PC-3 (cell line): ENCODE results near the gene BUD13. TPM values are rescaled to one million over a fixed set of nuclear protein-coding genes. Genes with fewer than 3 reads are reported as not detected.

Experiments used
- ATAC-seq: fragments of 200-7000 bp; cut with Tn5 transposase; 2 replicates; pipeline ENCODE4 v1.9.1; 2020; ENCODE audit warnings: mild to moderate bottlenecking, moderate library complexity
- BruUV-seq: library from RNA; stranded (reverse); fragments of 400-500 nt; replicated peaks from 2 replicates; lab custom pipeline; 2021; lab: Mats Ljungman, UMichigan
- CTCF ChIA-PET: fragments of 300-600 bp; sonication (Branson Sonifier 250); formaldehyde crosslinking; loops from one replicate; lab custom pipeline; 2022; ENCODE audit warnings: antibody characterized with exemption; lab: Charles Lee
- POLR2A ChIA-PET: fragments of 300-600 bp; sonication (Branson Sonifier 250); formaldehyde crosslinking; loops from one replicate; lab custom pipeline; 2022; ENCODE audit warnings: antibody characterized with exemption; ENCODE audit not compliant: unreplicated experiment; lab: Charles Lee
- DNase-seq: peaks from one replicate; pipeline ENCODE4 v3.0.0-alpha.2; 2015
- H2AFZ ChIP-seq: fragments of 300-600 bp; sonication (generic); 2 replicates; pipeline ENCODE4 v1.6.0; 2016; ENCODE audit warnings: antibody characterized with exemption, low read length
- H3F3A ChIP-seq: fragments of 300-600 bp; sonication (generic); one replicate; pipeline ENCODE4 v1.6.0; 2017; ENCODE audit warnings: antibody characterized with exemption, low read length, control low read depth, mild to moderate bottlenecking; ENCODE audit not compliant: unreplicated experiment
- H3K27ac ChIP-seq: fragments of 300-600 bp; sonication (generic); 2 replicates; pipeline ENCODE4 v1.5.1; 2016; ENCODE audit warnings: mild to moderate bottlenecking, low read length
- H3K27me3 ChIP-seq: fragments of 300-600 bp; sonication (generic); 2 replicates; pipeline ENCODE4 v1.6.1; 2016; ENCODE audit warnings: low read length, mixed read lengths
- H3K36me3 ChIP-seq: fragments of 300-600 bp; sonication (generic); 2 replicates; pipeline ENCODE4 v1.6.1; 2016; ENCODE audit warnings: low read depth, mixed run types, low read length, mixed read lengths
- H3K4me1 ChIP-seq: fragments of 300-600 bp; sonication (generic); 2 replicates; pipeline ENCODE4 v1.5.1; 2016; ENCODE audit warnings: low read length; ENCODE audit not compliant: insufficient read depth
- H3K4me2 ChIP-seq: fragments of 300-600 bp; sonication (generic); 2 replicates; pipeline ENCODE4 v1.6.0; 2016; ENCODE audit warnings: low read length
- H3K4me3 ChIP-seq: fragments of 300-600 bp; sonication (generic); 2 replicates; pipeline ENCODE4 v1.5.1; 2016; ENCODE audit warnings: mild to moderate bottlenecking, low read length, mixed read lengths
- H3K79me2 ChIP-seq: fragments of 300-600 bp; sonication (generic); 2 replicates; pipeline ENCODE4 v1.6.1; 2017; ENCODE audit warnings: low read length, mixed read lengths
- H3K9ac ChIP-seq: fragments of 300-600 bp; sonication (generic); 2 replicates; pipeline ENCODE4 v1.6.0; 2016; ENCODE audit warnings: mild to moderate bottlenecking, low read length
- H3K9me2 ChIP-seq: fragments of 300-600 bp; sonication (generic); replicated peaks from 2 replicates; pipeline ENCODE4 v1.6.1; 2016; ENCODE audit warnings: mixed run types, low read length, mixed read lengths
- H3K9me3 ChIP-seq: fragments of 300-600 bp; sonication (generic); 2 replicates; pipeline ENCODE4 v1.6.1; 2016; ENCODE audit warnings: low read length, mixed read lengths
- H4K20me1 ChIP-seq: fragments of 300-600 bp; sonication (generic); 2 replicates; pipeline ENCODE4 v1.6.1; 2016; ENCODE audit warnings: low read length, mixed read lengths
- CTCF ChIP-seq: fragments of 300-600 bp; sonication (generic); conservative IDR thresholded peaks from 2 replicates; pipeline ENCODE4 v1.5.1; 2017; ENCODE audit warnings: antibody characterized with exemption, low read depth, mild to moderate bottlenecking, low read length
- EZH2 ChIP-seq: fragments of 300-600 bp; sonication (generic); IDR thresholded peaks from one replicate; pipeline ENCODE4 v1.6.1; 2017; ENCODE audit warnings: antibody characterized with exemption, mild to moderate bottlenecking, low read length; ENCODE audit not compliant: unreplicated experiment
- EZH2phosphoT487 ChIP-seq: fragments of 300-600 bp; sonication (generic); IDR thresholded peaks from 2 replicates; pipeline ENCODE4 v1.6.1; 2018; ENCODE audit warnings: mild to moderate bottlenecking, antibody characterized with exemption, low read length, borderline replicate concordance
- intact Hi-C: fragments of 100-400 bp; cut with micrococcal nuclease; formaldehyde crosslinking; loops from 2 replicates; pipeline ENCODE4 v1.9.0; 2023
- total RNA-seq: library from RNA; depleted of rRNA; stranded (reverse); fragments of >200 nt; gene quantifications from 2 replicates; pipeline ENCODE4 v1.2.3, GENCODE V29; 2014

The BUD13 gene
- total RNA-seq, 1 experiment from 2014 or later = 28.9 TPM

GRCh38 chr11:116729501-116730240 is 43.1 kb downstream of the BUD13 start:
- intact Hi-C loops = no loop called here

GRCh38 chr11:116727990-116728389 is 44.8 kb downstream of the BUD13 start:
- ChIA-PET CTCF (no interaction called here), POLR2A (no interaction called here)
- no peaks in the 10 kb centered on the region for H3K4me1 ChIP-seq
- H2AFZ ChIP-seq = no peak overlapping the region
- TF ChIP-seq CTCF (no peak), EZH2phosphoT487 (no peak), EZH2 (no peak)
- no peaks in the 10 kb centered on the region for H3K9me2 ChIP-seq
- ATAC-seq (no peak), DNase-seq (peak; percentile 33)
- no peak overlapping the region for H3K4me3 ChIP-seq
- no peak overlapping the region for H3K4me2 ChIP-seq
- no peak overlapping the region for H3K27ac ChIP-seq
- H3K36me3 ChIP-seq = no peaks in the 10 kb centered on the region
- intact Hi-C loops = no loop called here
- H3K9ac ChIP-seq = no peak overlapping the region
- H3K27me3 ChIP-seq = peaks cover 11% of the 10 kb centered on the region
- no peaks in the 10 kb centered on the region for H3K9me3 ChIP-seq
- H4K20me1 ChIP-seq = no peaks in the 10 kb centered on the region
- H3F3A ChIP-seq = no peaks in the 10 kb centered on the region
- H3K79me2 ChIP-seq = no peaks in the 10 kb centered on the region
- no TSS peak for BruUV-seq

More at GRCh38 chr11:116729501-116730240, 43.1 kb downstream of the BUD13 start:
- Histone ChIP-seq H3K79me2 (no peaks in the 10 kb centered on the region), H3K27ac (no peak overlapping the region), H3K9me2 (no peaks in the 10 kb centered on the region), H3K9me3 (no peaks in the 10 kb centered on the region), H4K20me1 (no peaks in the 10 kb centered on the region), H3K36me3 (no peaks in the 10 kb centered on the region), H3K9ac (no peak overlapping the region), H3F3A (no peaks in the 10 kb centered on the region), H3K4me1 (no peaks in the 10 kb centered on the region), H3K4me2 (no peak overlapping the region), H3K4me3 (no peak overlapping the region), H3K27me3 (no peaks in the 10 kb centered on the region), H2AFZ (no peak overlapping the region)
- POLR2A ChIA-PET = no interaction called here
- TF ChIP-seq EZH2 = no peak
- TF ChIP-seq EZH2phosphoT487 = no peak
- TF ChIP-seq CTCF = no peak
- no peak for ATAC-seq
- no TSS peak for BruUV-seq
- DNase-seq = no peak
- CTCF ChIA-PET = no interaction called here
